Measurements from ENCODE around the gene NR3C2. TPM values are rescaled to one million over a fixed set of nuclear protein-coding genes. Genes with fewer than 3 reads are reported as not detected.

Gene NR3C2
- polyA plus RNA-seq, 3 donors, result 0.09 to 0.27 (median 0.20) TPM

- Mint-ChIP-seq H3K4me1 (peaks cover 1% of the 10 kb centered on the region), H3K27me3 (ENCODE audit: low read depth in 3 of 3) (peaks cover 0 to 4% (median 0%) of the 10 kb centered on the region in 3 donors), H3K36me3 (no peaks in the 10 kb centered on the region), H3K4me3 (no peak overlapping the region), H3K9me3 (peaks cover 0 to 4% (median 0%) of the 10 kb centered on the region in 7 donors), H3K27ac (no peak overlapping the region)
- H3K4me1 ChIP-seq (ENCODE audit: control insufficient read depth in 1 of 2, insufficient read depth in 2 of 2, low read length in 2 of 2), result no peaks in the 10 kb centered on the region
- no peaks in the 10 kb centered on the region for H4K20me1 ChIP-seq (ENCODE audit: insufficient read depth, low read length)
- 83% methylated on average over 1 of the region's 2 CpGs for WGBS (ENCODE audit: insufficient coverage)
- H3K27me3 ChIP-seq (ENCODE audit: control insufficient read depth in 2 of 2, insufficient read depth in 2 of 2, low read length in 2 of 2), result no peaks in the 10 kb centered on the region
- H3K27ac ChIP-seq (ENCODE audit: low read depth in 1 of 2, low read length in 2 of 2), result no peak overlapping the region
- no peaks in the 10 kb centered on the region for H3K9me3 ChIP-seq (replicated peaks in 1 of 2; ENCODE audit: control insufficient read depth in 1 of 2, insufficient read depth in 1 of 2, low read length in 2 of 2)
- TF ChIP-seq CTCF (IDR thresholded peaks at IDR 0.05), result no peak
- no peaks in the 10 kb centered on the region for H3K79me2 ChIP-seq (ENCODE audit: insufficient read depth, low read length)
- H2AFZ ChIP-seq (ENCODE audit: insufficient read depth, low read depth, low read length, poor library complexity, severe bottlenecking), result no peak overlapping the region
- DNase-seq, result no peak
- intact Hi-C loops (cut with micrococcal nuclease), result loop anchor here in 1 of 2 donors (10.0 kb wide), 1 partner anchor 49 kb away; no protein-coding TSS in a partner anchor
- H3K36me3 ChIP-seq (replicated peaks in 1 of 2; ENCODE audit: control insufficient read depth in 1 of 2, insufficient read depth in 2 of 2, low read length in 2 of 2), result no peaks in the 10 kb centered on the region
- no peak overlapping the region for H3K9ac ChIP-seq (ENCODE audit: insufficient read depth, low read length, poor library complexity, severe bottlenecking)
- no peak overlapping the region for H3K4me2 ChIP-seq (replicated peaks; ENCODE audit: extremely low read depth, low read length, poor library complexity, severe bottlenecking)
- no peak overlapping the region for H3K4me3 ChIP-seq (replicated peaks in 1 of 3; ENCODE audit: low read depth in 2 of 3, low read length in 3 of 3)
Observed at GRCh38 chr4:148415500-148415899, 26.7 kb downstream of the NR3C2 start.

GRCh38 chr4:148412460-148412994, 29.7 kb downstream of the NR3C2 start:
- intact Hi-C loops (cut with micrococcal nuclease), result loop anchor here in 1 of 2 donors (10.0 kb wide), 1 partner anchor 52 kb away; no protein-coding TSS in a partner anchor
- H3K4me3 ChIP-seq (replicated peaks in 1 of 3; ENCODE audit: low read depth in 2 of 3, low read length in 3 of 3), result no peak overlapping the region
- H2AFZ ChIP-seq (ENCODE audit: insufficient read depth, low read depth, low read length, poor library complexity, severe bottlenecking), result no peak overlapping the region
- Mint-ChIP-seq H3K36me3 (no peaks in the 10 kb centered on the region), H3K4me3 (no peak overlapping the region), H3K27ac (no peak overlapping the region), H3K27me3 (ENCODE audit: low read depth in 3 of 3) (peaks cover 0 to 1% (median 0%) of the 10 kb centered on the region in 3 donors), H3K9me3 (no peaks in the 10 kb centered on the region), H3K4me1 (no peaks in the 10 kb centered on the region)
- 100% methylated on average over 1 of the region's 2 CpGs for WGBS (ENCODE audit: insufficient coverage)
- no peaks in the 10 kb centered on the region for H3K4me1 ChIP-seq (ENCODE audit: control insufficient read depth in 1 of 2, insufficient read depth in 2 of 2, low read length in 2 of 2)
- no peak overlapping the region for H3K9ac ChIP-seq (ENCODE audit: insufficient read depth, low read length, poor library complexity, severe bottlenecking)
- no peaks in the 10 kb centered on the region for H3K27me3 ChIP-seq (ENCODE audit: control insufficient read depth in 2 of 2, insufficient read depth in 2 of 2, low read length in 2 of 2)
- TF ChIP-seq CTCF (IDR thresholded peaks at IDR 0.05), result no peak
- H3K9me3 ChIP-seq (replicated peaks in 1 of 2; ENCODE audit: control insufficient read depth in 1 of 2, insufficient read depth in 1 of 2, low read length in 2 of 2), result no peaks in the 10 kb centered on the region
- H3K36me3 ChIP-seq (replicated peaks in 1 of 2; ENCODE audit: control insufficient read depth in 1 of 2, insufficient read depth in 2 of 2, low read length in 2 of 2), result no peaks in the 10 kb centered on the region
- H3K4me2 ChIP-seq (replicated peaks; ENCODE audit: extremely low read depth, low read length, poor library complexity, severe bottlenecking), result no peak overlapping the region
- no peak for DNase-seq
- no peaks in the 10 kb centered on the region for H3K79me2 ChIP-seq (ENCODE audit: insufficient read depth, low read length)
- H3K27ac ChIP-seq (ENCODE audit: low read depth in 1 of 2, low read length in 2 of 2), result no peak overlapping the region
- H4K20me1 ChIP-seq (ENCODE audit: insufficient read depth, low read length), result no peaks in the 10 kb centered on the region
